Mesendoderm (in vitro differentiated cells): ENCODE results near the gene BMP15.

Experiments
- DNase-seq: peaks from one replicate; pipeline ENCODE4 v3.0.0; 2013
- H2AK5ac ChIP-seq: 2 replicates; pipeline ENCODE4 v1.6.1; 2013; ENCODE audit warnings: low read length, inconsistent platforms
- H2BK120ac ChIP-seq: 2 replicates; pipeline ENCODE4 v1.6.1; 2013; ENCODE audit warnings: low read depth, mild to moderate bottlenecking, low read length, moderate library complexity, mixed read lengths
- H2BK15ac ChIP-seq: replicated peaks from 2 replicates; pipeline ENCODE4 v1.6.1; 2013; ENCODE audit warnings: low read depth, mild to moderate bottlenecking, moderate library complexity
- H2BK5ac ChIP-seq: 2 replicates; pipeline ENCODE4 v1.6.1; 2013; ENCODE audit warnings: low read length, inconsistent platforms
- H3K18ac ChIP-seq: 2 replicates; pipeline ENCODE4 v1.6.1; 2013; ENCODE audit warnings: mild to moderate bottlenecking, low read length, mixed read lengths
- H3K23ac ChIP-seq: one replicate; pipeline ENCODE4 v1.6.1; 2013; ENCODE audit warnings: low read length
- H3K27ac ChIP-seq: 2 replicates; pipeline ENCODE4 v1.5.1; 2013; ENCODE audit warnings: low read depth, mild to moderate bottlenecking, inconsistent platforms, low read length, moderate library complexity
- H3K27me3 ChIP-seq: 2 replicates; pipeline ENCODE4 v1.6.1; 2013; ENCODE audit warnings: low read length, control low read depth, mild to moderate bottlenecking, inconsistent platforms; ENCODE audit not compliant: insufficient read depth, poor library complexity
- H3K36me3 ChIP-seq: 2 replicates; pipeline ENCODE4 v1.6.1; 2013; ENCODE audit warnings: low read length, inconsistent platforms; ENCODE audit not compliant: control insufficient read depth, insufficient read depth
- H3K4ac ChIP-seq: one replicate; pipeline ENCODE4 v1.6.1; 2013; ENCODE audit warnings: low read depth, mild to moderate bottlenecking, low read length, moderate library complexity
- H3K4me1 ChIP-seq: 2 replicates; pipeline ENCODE4 v1.6.1; 2013; ENCODE audit warnings: low read depth, low read length, inconsistent platforms; ENCODE audit not compliant: control insufficient read depth
- H3K4me2 ChIP-seq: 2 replicates; pipeline ENCODE4 v1.6.1; 2013; ENCODE audit warnings: low read length
- H3K4me3 ChIP-seq: 2 replicates; pipeline ENCODE4 v1.5.1; 2013; ENCODE audit warnings: mild to moderate bottlenecking, low read length
- H3K56ac ChIP-seq: one replicate; pipeline ENCODE4 v1.6.1; 2013; ENCODE audit warnings: low read length
- H3K79me1 ChIP-seq: 2 replicates; pipeline ENCODE4 v1.6.1; 2013; ENCODE audit warnings: low read length, inconsistent platforms
- H3K79me2 ChIP-seq: 2 replicates; pipeline ENCODE4 v1.6.1; 2013; ENCODE audit warnings: mild to moderate bottlenecking, low read length; ENCODE audit not compliant: control insufficient read depth, insufficient read depth
- H3K9ac ChIP-seq: 2 replicates; pipeline ENCODE4 v1.6.1; 2013; ENCODE audit warnings: low read length, inconsistent platforms
- H4K5ac ChIP-seq: one replicate; pipeline ENCODE4 v1.6.1; 2013; ENCODE audit warnings: low read length
- H4K8ac ChIP-seq: one replicate; pipeline ENCODE4 v1.6.1; 2013; ENCODE audit warnings: low read depth, mild to moderate bottlenecking, control low read depth, low read length, moderate library complexity
- WGBS: extraction: QIAGEN DNeasy Blood & Tissue Kit; methylation state at CpG from one replicate; pipeline ENCODE4 v1.1.7; 2013; ENCODE audit warnings: low lambda C conversion rate, missing lambda C conversion rate; ENCODE audit not compliant: insufficient coverage; ENCODE audit errors: extremely low coverage; 5-methylcytosine and 5-hydroxymethylcytosine counted together

BMP15 gene

GRCh38 chrX:50952406-50952805 is 41.9 kb downstream of the BMP15 start:
- no peak overlapping the region for H3K27ac ChIP-seq
- H3K36me3 ChIP-seq, result no peaks in the 10 kb centered on the region
- no peaks in the 10 kb centered on the region for H3K79me1 ChIP-seq
- no peak for DNase-seq
- H3K4ac ChIP-seq, result no peak overlapping the region
- H3K9ac ChIP-seq, result no peak overlapping the region
- no peak overlapping the region for H3K23ac ChIP-seq
- H3K56ac ChIP-seq, result no peak overlapping the region
- no peak overlapping the region for H3K4me3 ChIP-seq
- no peak overlapping the region for H4K8ac ChIP-seq
- H3K4me1 ChIP-seq, result no peaks in the 10 kb centered on the region
- no CpG with 5 or more reads among the region's 1 CpG for WGBS
- H2BK5ac ChIP-seq, result no peak overlapping the region
- H3K27me3 ChIP-seq, result no peaks in the 10 kb centered on the region
- H4K5ac ChIP-seq, result no peak overlapping the region
- no peak overlapping the region for H3K4me2 ChIP-seq
- no peak overlapping the region for H2BK15ac ChIP-seq
- H3K18ac ChIP-seq, result no peak overlapping the region
- no peaks in the 10 kb centered on the region for H3K79me2 ChIP-seq
- no peak overlapping the region for H2AK5ac ChIP-seq
- no peak overlapping the region for H2BK120ac ChIP-seq

DNA sequence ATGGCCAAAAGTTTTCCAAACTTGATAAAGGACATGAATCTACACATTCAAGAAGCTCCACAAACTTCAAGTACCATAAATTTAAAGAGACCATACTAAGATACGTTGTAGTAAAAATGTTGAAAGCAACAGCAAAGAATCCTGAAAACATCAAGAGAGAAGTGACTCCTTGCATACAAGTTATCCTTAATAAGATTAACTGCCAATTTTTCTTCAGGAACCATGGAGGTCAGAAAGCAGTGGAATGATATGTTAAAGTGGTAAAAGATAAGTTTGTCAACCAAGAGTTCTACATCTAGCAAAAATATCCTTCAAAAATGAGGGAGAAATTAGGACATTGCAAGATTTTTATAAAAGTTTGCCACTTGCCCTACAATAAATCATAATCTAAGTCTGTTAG is 43.3 kb downstream of the BMP15 start:
- Histone ChIP-seq H3K4me1 (no peaks in the 10 kb centered on the region), H3K79me2 (no peaks in the 10 kb centered on the region), H2AK5ac (no peak overlapping the region), H3K36me3 (no peaks in the 10 kb centered on the region), H3K4ac (no peak overlapping the region), H3K4me3 (no peak overlapping the region), H2BK5ac (no peak overlapping the region), H2BK15ac (no peak overlapping the region), H3K9ac (no peak overlapping the region), H3K27ac (no peak overlapping the region), H3K23ac (no peak overlapping the region), H3K18ac (no peak overlapping the region), H3K79me1 (no peaks in the 10 kb centered on the region), H3K27me3 (no peaks in the 10 kb centered on the region), H3K4me2 (no peak overlapping the region), H3K56ac (no peak overlapping the region), H4K8ac (no peak overlapping the region), H2BK120ac (no peak overlapping the region), H4K5ac (no peak overlapping the region)
- no peak for DNase-seq
- no CpG with 5 or more reads among the region's 1 CpG for WGBS

DNA sequence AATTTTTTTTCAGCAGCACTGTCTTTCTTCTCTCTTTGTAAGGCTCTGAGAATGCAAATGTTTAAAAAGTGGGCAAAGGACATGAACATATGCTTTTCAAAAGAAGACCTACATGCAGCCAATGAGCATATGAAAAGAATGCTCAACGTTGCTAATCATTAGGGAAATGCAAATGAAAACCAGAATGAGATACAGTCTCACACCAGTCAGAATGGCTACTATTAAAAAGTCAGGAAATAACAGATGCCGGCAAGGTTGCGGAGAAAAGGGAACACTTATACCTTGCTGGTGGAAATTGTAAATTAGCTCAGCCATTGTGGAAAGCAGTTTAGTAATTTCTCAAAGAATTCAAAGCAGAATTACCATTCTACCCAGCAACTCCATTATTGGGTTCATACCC is 51.6 kb downstream of the BMP15 start:
- Histone ChIP-seq H3K23ac (no peak overlapping the region), H3K56ac (no peak overlapping the region), H2AK5ac (no peak overlapping the region), H3K36me3 (no peaks in the 10 kb centered on the region), H2BK15ac (no peak overlapping the region), H3K27me3 (no peaks in the 10 kb centered on the region), H3K79me2 (no peaks in the 10 kb centered on the region), H2BK5ac (no peak overlapping the region), H3K4me1 (no peaks in the 10 kb centered on the region), H3K4ac (no peak overlapping the region), H3K18ac (no peak overlapping the region), H3K9ac (no peak overlapping the region), H3K27ac (no peak overlapping the region), H3K4me2 (no peak overlapping the region), H4K5ac (no peak overlapping the region), H3K4me3 (no peak overlapping the region), H2BK120ac (no peak overlapping the region), H4K8ac (no peak overlapping the region), H3K79me1 (no peaks in the 10 kb centered on the region)
- WGBS, result no CpG with 5 or more reads among the region's 3 CpGs
- DNase-seq, result no peak

GRCh38 chrX:50963842-50964241 is 53.3 kb downstream of the BMP15 start:
- no peak overlapping the region for H2BK15ac ChIP-seq
- no peaks in the 10 kb centered on the region for H3K79me1 ChIP-seq
- no peak overlapping the region for H2AK5ac ChIP-seq
- H4K5ac ChIP-seq, result no peak overlapping the region
- H2BK5ac ChIP-seq, result no peak overlapping the region
- no peaks in the 10 kb centered on the region for H3K79me2 ChIP-seq
- H3K4ac ChIP-seq, result no peak overlapping the region
- H3K27ac ChIP-seq, result no peak overlapping the region
- no peaks in the 10 kb centered on the region for H3K36me3 ChIP-seq
- H3K4me3 ChIP-seq, result no peak overlapping the region
- H3K56ac ChIP-seq, result no peak overlapping the region
- H3K23ac ChIP-seq, result no peak overlapping the region
- H3K4me1 ChIP-seq, result no peaks in the 10 kb centered on the region
- no peak overlapping the region for H3K4me2 ChIP-seq
- H4K8ac ChIP-seq, result no peak overlapping the region
- no peak for DNase-seq
- H3K9ac ChIP-seq, result no peak overlapping the region
- H2BK120ac ChIP-seq, result no peak overlapping the region
- H3K27me3 ChIP-seq, result no peaks in the 10 kb centered on the region
- no peak overlapping the region for H3K18ac ChIP-seq
